Kidney tubule cell (primary cell): ENCODE results near the gene LRP6.
"Not testable (repeated sequence)": the region's sequence is repeated elsewhere in the genome, so short reads cannot be mapped to it uniquely, and the experiment has no call there.

Source experiments
- DNase-seq: peaks from one replicate; pipeline ENCODE4 v3.0.0-alpha.2; 2018; ENCODE audit warnings: low spot score

The LRP6 gene

DNA sequence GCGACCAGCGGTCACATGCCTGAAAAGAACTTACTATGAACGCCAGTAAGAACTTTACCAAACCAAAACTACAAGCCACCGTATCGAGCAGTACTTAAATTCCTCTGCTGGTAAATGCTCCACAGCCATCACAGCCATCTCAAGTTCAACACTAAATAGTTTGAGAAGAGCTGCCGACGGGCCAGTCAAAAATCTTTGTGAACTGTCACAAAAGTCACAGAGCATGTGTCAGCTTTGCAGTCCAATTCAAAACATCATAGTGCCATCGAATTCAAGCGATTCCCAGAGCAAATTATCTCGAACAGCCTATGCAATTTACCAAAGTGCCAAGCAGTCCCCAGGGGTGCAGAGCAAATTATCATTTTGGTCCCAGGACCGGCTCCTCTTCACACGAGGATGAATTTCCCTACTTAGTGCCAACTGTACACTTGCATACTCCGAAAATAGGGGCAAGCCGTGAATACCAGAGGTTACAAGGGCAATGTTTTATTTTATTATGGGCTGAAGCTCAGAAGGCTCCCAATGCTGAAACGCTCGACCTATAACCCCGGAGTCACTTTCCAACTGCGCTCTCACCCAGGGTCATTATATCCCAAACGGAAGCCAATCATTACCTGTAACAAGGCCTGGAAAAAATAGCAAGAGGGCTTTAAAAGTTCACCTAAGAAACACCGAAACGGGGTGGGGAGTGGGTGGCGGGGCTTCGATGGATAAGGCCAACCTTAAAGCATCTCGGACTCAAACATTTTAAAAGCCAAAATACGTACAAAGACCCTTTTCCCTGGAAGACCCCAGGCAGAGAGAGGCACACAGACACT, 1.1 kb downstream of the LRP6 start:
- DNase-seq, result peak; percentile 41

DNA sequence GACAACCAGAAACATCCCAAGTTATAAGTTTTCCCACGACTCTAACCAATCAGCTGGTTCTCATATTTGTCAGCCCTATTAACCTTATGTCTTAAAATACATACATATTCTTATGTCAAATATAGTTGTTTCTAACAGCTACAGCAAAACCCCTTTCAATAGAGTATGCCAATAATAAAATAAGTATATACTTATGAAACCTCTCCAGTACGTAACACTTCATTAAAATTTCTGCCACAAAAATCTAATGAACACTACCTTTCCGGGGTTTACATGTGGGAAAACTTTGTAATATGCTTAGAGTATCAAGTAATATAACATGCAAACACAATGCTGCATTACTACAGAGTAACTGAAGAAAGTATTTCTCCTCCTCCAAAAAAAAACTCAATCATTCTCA, 1.8 kb downstream of the LRP6 start:
- DNase-seq, result no peak

DNA sequence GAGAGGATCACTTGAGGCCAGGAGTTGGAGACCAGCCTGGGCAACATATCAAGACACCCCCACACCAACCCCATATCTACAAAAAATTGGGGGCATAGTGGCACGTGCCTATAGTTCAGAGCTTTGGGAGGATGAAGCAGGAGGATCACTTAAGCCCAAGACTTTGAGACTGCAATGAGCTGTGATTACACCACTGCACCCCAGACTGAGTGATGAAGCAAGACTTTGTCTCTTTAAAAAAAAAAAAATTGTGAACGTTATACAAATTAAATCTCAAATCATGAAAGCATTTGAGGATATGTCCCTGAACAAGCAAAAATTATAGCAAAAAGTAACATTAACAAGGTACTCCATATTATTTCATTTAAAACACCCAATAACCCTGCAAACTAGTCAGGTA, 2.9 kb downstream of the LRP6 start:
- DNase-seq, result no peak

DNA sequence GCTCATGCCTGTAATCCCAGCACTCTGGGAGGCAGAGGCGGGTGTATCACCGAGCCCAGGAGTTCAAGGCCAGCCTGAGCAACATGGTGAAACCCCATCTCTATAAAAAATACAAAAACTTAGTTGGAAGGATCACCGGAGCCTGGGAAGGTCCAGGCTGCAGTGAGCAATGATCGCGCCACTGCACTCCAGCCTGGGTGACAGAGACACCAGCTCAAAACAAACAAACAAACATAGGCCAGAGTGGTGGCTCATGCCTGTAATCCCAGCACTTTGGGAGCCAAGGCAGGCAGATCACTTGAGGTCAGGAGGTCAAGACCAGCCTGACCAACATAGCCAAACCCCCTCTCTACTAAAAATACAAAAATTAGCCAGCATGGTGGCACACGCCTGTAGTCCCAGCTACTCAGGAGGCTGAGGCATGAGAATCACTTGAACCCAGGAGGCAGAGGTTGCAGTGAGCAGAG, 10.5 kb downstream of the LRP6 start:
- not testable (repeated sequence) for DNase-seq

DNA sequence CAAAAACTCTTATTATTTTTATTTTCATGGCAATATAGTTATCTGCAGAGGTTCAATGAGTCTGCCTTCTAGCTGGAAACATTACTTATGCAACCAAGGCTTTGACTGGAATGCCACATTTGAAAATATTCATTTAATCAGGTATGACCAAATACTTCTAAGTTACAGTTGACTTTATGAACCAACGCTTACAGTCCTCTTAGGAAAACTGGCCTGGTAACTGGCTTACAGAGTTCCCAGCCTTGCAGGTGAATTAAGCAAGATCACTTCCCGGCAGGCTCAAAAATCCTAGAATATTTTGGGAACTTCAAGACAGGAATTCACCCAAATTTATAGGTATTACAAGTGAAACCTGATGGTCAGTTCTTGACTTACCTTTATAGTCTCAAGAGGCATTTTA, 12.3 kb downstream of the LRP6 start:
- no peak for DNase-seq

DNA sequence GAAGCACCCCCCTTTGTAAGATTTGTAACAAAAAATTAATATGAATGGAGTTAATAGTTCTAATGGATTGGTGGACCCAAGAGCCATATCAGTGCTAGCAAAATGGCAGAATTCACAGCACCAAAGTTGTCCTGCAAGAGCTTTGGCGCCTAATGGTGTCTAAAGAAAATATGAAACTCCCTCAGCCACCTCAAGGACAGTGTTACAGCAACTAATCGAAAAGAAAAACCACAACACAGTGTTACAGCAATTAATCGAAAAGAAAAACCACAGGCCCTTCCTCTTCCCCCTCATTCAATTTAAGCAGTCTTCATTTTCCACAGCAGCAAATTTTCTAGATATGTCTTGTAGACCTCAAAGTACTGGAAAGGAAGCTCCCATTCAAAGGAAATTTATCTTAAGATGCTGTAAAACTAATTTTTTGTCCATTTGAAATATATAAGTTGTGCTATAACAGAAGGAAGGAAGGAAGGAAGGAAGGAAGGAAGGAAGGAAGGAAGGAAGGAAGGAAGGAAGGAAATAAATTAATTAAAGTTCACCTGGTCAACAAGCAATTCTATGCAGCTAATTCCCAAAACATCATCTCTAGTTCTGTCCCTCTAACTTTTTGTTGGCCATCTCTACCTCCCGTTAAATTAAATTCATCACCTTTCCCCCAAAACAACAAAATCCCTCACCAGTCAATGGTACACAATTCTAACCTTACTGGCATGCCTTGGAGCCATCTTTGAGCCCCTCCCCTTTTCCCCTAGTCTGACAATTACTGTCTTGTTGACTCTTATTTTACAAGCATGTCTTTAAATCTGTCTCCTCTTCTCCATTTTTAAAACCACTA, 17.4 kb downstream of the LRP6 start:
- no peak for DNase-seq

DNA sequence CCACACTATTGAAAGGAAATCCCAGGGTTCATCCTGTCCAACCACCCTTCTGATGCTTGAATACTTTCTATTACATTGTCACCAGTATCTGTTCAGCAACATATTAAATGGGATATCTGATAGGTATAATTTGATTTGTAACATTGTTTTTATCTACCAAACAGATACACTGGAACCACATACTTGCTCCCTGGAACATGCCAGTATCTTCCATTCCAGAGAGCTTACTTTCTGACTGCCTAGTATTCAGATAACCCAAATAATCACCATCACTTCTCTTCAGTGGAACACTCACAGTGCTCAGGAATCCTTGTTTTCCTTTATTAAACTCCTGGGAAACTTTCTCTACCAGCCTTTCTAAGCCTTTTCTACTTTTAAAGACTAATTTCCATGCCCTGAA, 19.3 kb downstream of the LRP6 start:
- DNase-seq, result no peak

DNA sequence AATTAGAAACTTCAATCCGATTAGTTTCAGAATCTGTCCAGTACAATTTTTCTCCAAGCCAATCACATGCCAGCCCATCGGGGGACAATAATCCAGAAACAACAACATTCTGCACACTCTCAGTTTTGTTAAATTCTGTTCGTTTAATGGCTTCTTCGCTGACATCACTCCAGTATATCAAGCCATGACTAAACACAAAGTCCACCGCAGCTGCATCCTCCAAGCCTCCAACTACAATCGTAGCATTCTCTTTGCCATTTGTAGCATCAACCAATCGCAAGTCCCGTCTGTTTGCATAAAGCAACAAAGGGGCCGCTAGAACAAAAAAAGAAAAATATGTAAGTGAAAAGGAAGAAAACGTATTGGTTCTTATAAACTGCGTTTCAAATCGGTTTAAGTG, 22.5 kb downstream of the LRP6 start:
- no peak for DNase-seq

DNA sequence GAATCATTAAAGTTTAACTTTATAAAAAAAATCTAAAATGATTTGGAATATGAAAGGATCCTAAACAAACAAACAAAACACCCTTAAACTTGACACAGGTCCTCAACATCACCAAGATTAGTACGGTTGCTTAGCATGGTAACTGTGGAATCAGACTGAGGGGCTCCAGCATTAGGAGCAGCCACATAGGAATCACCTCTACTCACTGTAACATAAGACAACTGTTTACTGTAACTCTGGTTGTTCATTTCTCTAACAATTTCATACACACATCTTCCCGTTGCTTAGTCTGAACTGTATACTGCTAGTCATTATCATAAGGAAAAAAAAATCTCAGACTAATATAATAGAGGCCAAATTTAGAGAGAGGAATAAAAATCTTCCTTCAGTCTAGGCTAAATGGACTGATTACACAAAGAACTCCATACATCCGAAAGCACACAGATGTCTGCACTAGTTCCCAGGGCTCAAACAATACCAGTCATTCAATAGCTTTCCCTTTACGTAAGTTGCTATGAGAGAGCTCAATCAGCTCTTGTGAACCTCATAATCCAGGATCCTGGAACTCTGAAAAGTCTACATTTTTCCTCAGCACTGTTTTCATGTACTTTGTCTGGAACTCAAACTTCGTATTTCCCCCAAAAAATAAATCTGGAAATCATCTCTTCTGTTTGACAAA, 26.0 kb downstream of the LRP6 start:
- no peak for DNase-seq

DNA sequence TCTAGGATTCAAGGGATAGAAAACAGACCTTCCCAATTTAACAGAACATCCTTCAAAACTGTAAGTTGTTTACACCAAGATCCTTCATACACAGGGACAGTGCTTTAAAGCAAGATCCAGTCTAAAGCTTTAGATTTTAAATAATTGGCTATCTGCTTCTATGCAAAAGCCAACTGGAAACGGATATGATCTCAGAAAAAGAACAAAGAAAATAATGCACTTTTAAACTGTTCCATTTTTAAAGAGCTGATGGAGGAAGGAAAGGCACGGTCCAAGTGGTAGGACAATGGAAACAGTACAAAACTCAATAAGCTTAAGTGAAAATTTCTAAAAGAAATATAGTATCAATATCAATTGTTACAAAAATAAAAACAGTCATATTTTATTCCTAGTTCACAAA, 27.7 kb downstream of the LRP6 start:
- no peak for DNase-seq

DNA sequence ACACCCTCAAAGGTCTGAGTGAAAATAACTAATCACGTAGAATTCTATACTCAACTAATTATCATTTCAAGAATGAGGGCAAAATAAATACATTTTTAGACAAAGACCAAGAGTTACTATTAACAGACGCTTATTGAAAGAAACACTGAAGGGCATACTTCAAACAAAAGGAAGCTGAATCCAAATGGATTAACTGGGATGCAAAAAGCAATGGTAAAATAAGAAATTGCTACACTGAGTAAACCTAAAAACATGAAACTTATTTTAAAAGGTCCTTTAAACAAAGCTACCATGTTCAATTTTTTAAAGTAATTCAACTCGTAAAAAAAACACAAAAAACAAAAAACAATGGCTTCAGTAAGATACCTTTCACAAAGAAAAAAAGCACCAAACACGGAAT, 28.2 kb downstream of the LRP6 start:
- DNase-seq, result no peak

DNA sequence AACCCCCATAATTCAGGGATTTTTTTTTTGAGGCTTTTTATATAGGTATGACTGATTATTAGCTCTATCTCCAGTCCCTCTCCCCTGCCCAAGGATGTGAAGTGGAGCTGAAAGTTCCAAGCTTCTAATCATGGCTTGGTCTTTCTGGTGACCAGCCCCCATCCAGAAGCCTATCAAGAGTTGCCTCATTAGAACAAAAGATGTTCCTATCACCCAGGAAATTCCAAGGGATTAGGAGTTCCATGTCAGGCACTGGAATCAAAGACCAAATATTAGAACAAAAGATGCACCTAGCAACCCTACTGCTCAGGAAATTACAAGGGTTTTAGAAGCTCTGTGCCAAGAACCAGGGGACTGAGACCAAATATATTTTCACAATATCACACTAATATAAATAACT, 29.9 kb downstream of the LRP6 start:
- DNase-seq, result no peak

DNA sequence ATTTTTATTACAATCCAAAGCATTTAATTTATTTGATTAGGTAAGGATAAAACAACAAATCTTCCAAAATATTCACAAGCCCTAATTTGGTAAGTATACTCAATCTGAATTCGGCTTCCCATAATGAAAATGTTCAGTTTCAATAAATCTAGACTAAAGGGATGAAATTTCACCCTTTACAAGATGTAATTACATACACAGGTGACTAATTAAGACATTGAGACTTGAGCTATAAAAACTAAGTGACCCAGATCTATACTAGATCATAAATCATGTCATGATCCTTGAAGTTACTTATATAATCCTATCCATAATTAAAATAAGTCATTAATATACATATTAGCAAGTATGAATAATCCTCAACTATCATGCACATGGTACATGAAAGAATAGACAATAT, 36.6 kb downstream of the LRP6 start:
- no peak for DNase-seq

DNA sequence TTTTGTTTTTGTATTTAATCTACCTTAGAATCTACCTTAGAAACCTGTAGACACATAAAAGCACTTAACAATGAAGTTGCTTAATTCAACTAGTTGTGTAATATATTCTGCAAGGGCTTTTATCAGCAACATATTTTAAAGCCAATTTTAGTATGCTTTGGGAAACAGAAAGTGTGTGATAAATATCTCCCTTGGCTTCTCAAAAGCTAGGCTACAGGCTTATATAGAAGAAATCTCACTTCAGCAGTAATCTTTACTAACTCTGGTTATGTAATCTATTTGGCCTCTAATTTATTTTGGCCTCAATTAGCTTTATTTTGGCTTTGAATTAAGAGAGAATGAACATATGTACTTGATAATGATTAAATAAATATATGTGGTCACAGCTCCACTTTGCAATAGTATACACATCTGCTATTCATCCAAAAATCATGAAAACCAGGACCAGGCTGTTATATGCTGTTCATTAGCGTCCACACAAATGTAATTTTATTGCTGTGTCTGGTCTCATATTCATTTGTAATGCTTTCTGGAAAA, 37.2 kb downstream of the LRP6 start:
- DNase-seq, result no peak

DNA sequence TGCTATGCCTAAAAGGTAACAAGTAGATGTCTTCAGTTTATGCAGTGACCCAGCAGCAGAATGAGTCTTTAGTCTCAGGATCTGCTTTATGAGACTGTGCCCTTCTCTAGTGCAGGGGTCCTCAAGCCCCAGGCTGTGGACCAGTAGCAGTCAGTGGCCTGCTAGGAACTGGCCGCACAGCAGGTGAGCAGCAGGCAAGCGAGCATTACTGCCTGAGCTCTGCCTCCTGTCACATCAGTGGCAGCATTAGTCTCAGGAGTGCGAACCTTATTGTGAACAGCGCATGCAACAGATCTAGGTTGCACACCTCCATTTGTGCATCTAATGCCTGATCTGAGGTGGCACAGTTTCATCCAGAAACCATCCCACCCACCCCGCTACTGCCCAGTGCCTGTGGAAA, 38.4 kb downstream of the LRP6 start:
- no peak for DNase-seq

DNA sequence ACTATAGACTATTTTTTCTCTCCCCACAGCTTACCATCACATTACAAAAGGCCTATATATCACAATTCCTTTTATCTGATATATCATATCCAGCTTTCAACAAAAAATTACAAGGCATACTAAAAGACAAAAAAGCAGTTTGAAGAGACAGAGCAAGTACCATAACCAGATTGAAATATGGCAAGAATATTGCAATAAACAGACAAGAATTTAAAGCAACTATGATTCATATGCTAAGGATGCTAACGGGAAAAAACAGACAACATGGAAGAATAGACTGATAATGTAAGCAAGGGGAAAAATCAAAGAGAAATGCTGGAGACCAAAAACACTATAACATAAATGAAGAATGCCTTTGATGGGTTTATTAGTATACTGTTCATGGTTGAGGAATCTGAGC, 40.7 kb downstream of the LRP6 start:
- no peak for DNase-seq

DNA sequence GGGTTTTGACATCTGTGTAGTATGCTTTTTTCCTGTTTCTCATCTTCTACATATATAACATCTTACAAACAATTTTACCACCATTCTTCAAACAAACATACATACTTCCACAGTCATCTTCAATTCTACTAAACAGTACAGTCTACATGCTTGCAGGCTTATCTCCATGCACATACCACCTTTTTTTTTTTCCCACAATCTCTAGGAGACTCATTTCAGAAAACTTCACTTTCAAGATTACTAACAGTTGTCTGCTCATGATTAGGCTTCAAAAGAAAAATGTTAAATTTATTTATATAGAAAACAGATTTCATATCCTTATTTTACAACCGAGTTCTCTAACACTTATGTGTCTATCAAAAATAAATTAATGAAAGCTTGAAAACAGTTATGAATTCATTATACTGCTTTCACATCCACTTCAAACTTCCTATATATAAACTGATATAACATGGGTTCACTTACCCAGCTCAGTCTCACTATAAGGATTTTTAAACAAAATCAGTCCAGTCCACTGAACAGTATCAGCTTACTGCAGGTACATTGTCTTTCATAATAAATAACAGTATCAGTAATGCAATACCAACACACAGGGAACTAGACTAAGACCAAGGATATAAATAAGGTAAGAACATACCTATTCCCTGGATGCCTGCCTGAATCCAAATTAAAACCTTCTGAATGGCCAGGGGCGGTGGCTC, 42.5 kb downstream of the LRP6 start:
- DNase-seq, result no peak

DNA sequence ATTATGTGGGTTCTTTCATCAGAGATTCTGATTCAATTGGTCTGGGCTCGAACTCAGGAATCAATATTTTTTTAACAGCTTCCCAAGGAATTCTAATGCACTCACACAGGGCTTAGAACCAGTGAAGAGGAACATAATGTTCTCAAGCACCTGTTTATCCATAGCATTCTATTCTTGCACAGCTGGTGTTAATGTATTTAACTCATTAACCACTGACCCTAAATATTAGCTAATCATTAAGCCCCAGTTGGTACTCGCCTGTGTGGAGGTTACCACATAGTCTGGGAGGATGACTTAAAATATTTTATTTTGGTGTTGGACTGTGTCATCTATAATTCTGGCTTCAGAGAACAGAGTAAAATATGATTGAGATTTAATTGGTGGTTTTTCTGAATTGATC, 45.3 kb downstream of the LRP6 start:
- DNase-seq, result peak; percentile 37

DNA sequence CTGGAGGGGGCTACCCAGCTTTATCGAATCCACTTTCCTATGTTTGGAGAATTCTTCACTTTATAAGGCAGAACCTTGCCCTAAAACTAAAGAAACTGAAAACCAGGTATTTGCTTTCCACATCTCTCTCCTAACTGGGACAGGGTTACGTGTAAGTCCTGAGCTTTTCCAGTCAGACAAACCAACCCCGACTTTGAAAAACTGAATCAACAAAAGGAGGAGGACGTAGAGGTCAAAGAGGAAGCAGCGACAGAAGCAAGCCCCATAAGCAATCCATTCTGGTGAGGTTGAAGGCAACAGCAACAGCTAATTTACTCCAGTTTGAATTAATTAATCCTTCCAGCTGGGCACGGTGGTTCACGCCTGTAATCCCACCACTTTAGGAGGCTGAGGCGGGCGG, 47.2 kb downstream of the LRP6 start:
- no peak for DNase-seq

DNA sequence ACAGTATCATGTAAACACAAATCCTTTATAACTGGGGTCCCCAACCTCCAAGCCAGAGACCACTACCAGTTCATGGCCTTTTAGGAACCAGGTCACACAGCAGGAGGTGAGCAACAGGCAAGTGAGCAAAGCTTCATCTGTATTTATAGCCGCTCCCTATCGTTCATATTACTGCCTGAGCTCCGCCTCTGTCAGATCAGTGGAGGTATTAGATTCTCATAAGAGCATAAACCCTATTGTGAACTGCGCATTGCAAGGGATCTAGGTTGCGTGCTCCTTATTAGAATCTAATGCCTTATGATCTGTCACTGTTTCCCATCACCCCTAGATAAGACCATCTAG, 49.9 kb downstream of the LRP6 start:
- DNase-seq, result no peak

DNA sequence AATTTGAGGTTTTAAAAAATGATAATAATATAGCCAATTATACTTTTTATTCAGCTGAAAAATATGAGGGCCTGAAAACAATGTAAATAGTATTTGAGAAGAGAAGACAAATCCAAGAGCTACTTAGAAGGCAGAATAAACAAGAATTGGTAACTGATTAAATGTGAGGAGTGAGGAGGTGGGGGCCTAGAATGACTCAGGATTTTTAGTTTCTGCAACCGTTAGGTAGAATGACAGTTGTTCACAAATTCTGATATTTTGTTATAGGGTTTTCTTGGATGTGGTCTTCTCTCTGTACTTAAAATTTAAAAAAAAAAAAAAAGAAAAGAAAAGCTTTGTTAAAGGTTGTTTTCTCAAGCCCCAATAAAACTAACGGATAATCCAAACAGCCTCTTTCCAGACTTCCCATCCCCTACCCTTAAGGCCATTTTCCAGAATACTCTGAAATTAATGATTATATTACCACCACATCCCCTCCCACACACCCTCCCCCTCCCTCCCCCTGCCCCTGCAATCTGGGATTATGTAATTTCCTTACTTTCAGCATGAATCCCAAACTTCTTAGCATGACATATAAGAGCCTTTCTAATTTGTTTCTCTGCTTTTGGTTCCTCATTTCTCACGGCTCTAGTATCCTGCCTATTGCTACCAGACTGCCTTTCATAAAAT, 50.4 kb downstream of the LRP6 start:
- DNase-seq, result peak; percentile 57
